K562 (cell line): Measurements from ENCODE around the gene CDC42EP3. TPM values are rescaled to one million over a fixed set of nuclear protein-coding genes. Genes with fewer than 3 reads are reported as not detected.

ENCODE experiments used
- CREB1 ChIP-seq, 2 experiments: sonication (generic) in 1 of 2; formaldehyde crosslinking in 1 of 2; IDR thresholded peaks; 2 replicates each; pipeline versions ENCODE4 v1.6.1 to v1.8.0; 2012 to 2022; ENCODE audit warnings: inconsistent platforms in 1 of 2, mild to moderate bottlenecking in 1 of 2, missing genetic modification reagents in 1 of 2, moderate library complexity in 1 of 2
- EP300 ChIP-seq: IDR thresholded peaks from 2 replicates; pipeline ENCODE4 v1.6.1; 2012; ENCODE audit warnings: low read length, improper control_type of control experiment
- ESRRA ChIP-seq: fragments of 450-650 bp; IDR thresholded peaks from 2 replicates; pipeline ENCODE4 v1.6.1; 2014; ENCODE audit warnings: low read depth, mild to moderate bottlenecking, moderate library complexity, borderline replicate concordance
- GATA2 ChIP-seq: sonication (generic); formaldehyde crosslinking; IDR thresholded peaks from 2 replicates; pipeline ENCODE4 v1.4.0; 2020; ENCODE audit warnings: mild to moderate bottlenecking, missing genetic modification reagents
- MTA2 ChIP-seq: fragments of 450-650 bp; IDR thresholded peaks from 2 replicates; pipeline ENCODE4 v1.6.1; 2016; ENCODE audit warnings: low read depth
- NELFE ChIP-seq: IDR thresholded peaks from 2 replicates; pipeline ENCODE4 v1.6.1; 2011; ENCODE audit warnings: mild to moderate bottlenecking; ENCODE audit not compliant: insufficient read depth, insufficient read length
- NR2C1 ChIP-seq, 2 experiments: fragments of 450-650 bp; IDR thresholded peaks; 2 replicates each; pipeline ENCODE4 v1.6.1; 2017; ENCODE audit warnings: mild to moderate bottlenecking in 2 of 2, antibody characterized with exemption in 1 of 2, inconsistent platforms in 1 of 2, missing compliant biosample characterization in 1 of 2, missing genetic modification characterization in 1 of 2
- NRF1 ChIP-seq, 2 experiments: fragments of 450-650 bp; IDR thresholded peaks in 1 of 2; conservative IDR thresholded peaks in 1 of 2; 2 replicates each; pipeline ENCODE4 v1.6.1; 2014; ENCODE audit warnings: mild to moderate bottlenecking in 2 of 2
- ZNF586 ChIP-seq: fragments of 450-650 bp; formaldehyde crosslinking; conservative IDR thresholded peaks from 2 replicates; pipeline ENCODE4 v1.4.0; 2020; ENCODE audit warnings: mild to moderate bottlenecking, moderate library complexity
- ZNF695 ChIP-seq: fragments of 450-650 bp; formaldehyde crosslinking; IDR thresholded peaks from 2 replicates; pipeline ENCODE4 v1.4.0; 2020; ENCODE audit warnings: mild to moderate bottlenecking, moderate library complexity
- polyA plus RNA-seq, 8 experiments: library from polyadenylated mRNA; depleted of rRNA in 4 of 8; stranded (reverse) in 5 of 8; unstranded in 3 of 8; fragments of >200 nt; fragmentation: Nextera tagmentation in 2 of 8; fragmentation: Illumina TruSeq in 1 of 8; extraction: Ambion mirVana in 2 of 8; extraction: Trizol in 1 of 8; gene quantifications; 2 replicates each; pipeline versions ENCODE4 v1.2.1 to v1.2.3, GENCODE V29; 2011 to 2014; ENCODE audit warnings: inconsistent platforms in 1 of 8, missing spikeins in 1 of 8
- total RNA-seq, 7 experiments: library from RNA; depleted of rRNA in 6 of 7; stranded (reverse); fragments of >200 nt in 6 of 7; fragmentation: Illumina TruSeq in 2 of 7; extraction: Trizol in 2 of 7; gene quantifications; 2 replicates each; pipeline versions ENCODE4 v1.2.1 to v1.2.3, GENCODE V29; 2011 to 2021; ENCODE audit warnings: low replicate concordance in 1 of 7
- TF ChIP-seq, protein P1 (sequence below): fragments of 200-800 bp; sonication (Bioruptor generic); IDR thresholded peaks from 2 replicates; pipeline ENCODE4 v1.6.1; 2016; ENCODE audit warnings: missing genetic modification characterization, missing compliant biosample characterization
- TF ChIP-seq, protein P2 (sequence below), 2 experiments: fragments of 450-650 bp; IDR thresholded peaks; 2 replicates each; pipeline ENCODE4 v1.6.1; 2016
- TF ChIP-seq, protein P3 (sequence below): sonication (generic); formaldehyde crosslinking; IDR thresholded peaks from 2 replicates; pipeline ENCODE4 v1.8.1; 2023; ENCODE audit warnings: mild to moderate bottlenecking, missing genetic modification reagents
- TF ChIP-seq, protein P4 (sequence below): sonication (generic); formaldehyde crosslinking; IDR thresholded peaks from 2 replicates; pipeline ENCODE4 v1.8.0; 2022; ENCODE audit warnings: missing genetic modification reagents, mild to moderate bottlenecking, borderline replicate concordance
- TF ChIP-seq, protein P5 (sequence below): fragments of 250-450 bp; sonication (Bioruptor Pico); IDR thresholded peaks from 2 replicates; pipeline ENCODE4 v1.8.0; 2021; ENCODE audit warnings: mild to moderate bottlenecking, moderate library complexity

Gene CDC42EP3
- total and polyA plus RNA-seq, 9 of the 15 experiments (the other 6 are each of a cell fraction or from before 2014, with no cell fraction given) = 0.72 to 6.4 (median 2.0) TPM

DNA sequence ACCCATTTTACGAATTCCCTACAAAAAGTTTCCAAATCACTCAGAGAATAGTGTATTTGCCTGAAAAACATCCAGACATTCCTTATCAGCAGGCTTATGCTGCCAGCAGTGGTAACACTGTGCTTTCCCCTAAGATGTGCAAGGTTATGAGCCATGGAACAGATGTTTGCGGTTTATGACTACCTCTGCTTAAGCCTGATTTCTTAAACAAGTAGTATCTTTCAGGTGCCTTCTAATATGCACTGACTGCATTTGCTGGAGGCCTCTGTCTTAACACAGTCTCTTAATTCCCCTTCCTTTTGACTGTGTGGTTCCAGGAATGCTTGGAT is 54.8 kb downstream of the CDC42EP3 start (continued):
- TF ChIP-seq, protein P1, sequence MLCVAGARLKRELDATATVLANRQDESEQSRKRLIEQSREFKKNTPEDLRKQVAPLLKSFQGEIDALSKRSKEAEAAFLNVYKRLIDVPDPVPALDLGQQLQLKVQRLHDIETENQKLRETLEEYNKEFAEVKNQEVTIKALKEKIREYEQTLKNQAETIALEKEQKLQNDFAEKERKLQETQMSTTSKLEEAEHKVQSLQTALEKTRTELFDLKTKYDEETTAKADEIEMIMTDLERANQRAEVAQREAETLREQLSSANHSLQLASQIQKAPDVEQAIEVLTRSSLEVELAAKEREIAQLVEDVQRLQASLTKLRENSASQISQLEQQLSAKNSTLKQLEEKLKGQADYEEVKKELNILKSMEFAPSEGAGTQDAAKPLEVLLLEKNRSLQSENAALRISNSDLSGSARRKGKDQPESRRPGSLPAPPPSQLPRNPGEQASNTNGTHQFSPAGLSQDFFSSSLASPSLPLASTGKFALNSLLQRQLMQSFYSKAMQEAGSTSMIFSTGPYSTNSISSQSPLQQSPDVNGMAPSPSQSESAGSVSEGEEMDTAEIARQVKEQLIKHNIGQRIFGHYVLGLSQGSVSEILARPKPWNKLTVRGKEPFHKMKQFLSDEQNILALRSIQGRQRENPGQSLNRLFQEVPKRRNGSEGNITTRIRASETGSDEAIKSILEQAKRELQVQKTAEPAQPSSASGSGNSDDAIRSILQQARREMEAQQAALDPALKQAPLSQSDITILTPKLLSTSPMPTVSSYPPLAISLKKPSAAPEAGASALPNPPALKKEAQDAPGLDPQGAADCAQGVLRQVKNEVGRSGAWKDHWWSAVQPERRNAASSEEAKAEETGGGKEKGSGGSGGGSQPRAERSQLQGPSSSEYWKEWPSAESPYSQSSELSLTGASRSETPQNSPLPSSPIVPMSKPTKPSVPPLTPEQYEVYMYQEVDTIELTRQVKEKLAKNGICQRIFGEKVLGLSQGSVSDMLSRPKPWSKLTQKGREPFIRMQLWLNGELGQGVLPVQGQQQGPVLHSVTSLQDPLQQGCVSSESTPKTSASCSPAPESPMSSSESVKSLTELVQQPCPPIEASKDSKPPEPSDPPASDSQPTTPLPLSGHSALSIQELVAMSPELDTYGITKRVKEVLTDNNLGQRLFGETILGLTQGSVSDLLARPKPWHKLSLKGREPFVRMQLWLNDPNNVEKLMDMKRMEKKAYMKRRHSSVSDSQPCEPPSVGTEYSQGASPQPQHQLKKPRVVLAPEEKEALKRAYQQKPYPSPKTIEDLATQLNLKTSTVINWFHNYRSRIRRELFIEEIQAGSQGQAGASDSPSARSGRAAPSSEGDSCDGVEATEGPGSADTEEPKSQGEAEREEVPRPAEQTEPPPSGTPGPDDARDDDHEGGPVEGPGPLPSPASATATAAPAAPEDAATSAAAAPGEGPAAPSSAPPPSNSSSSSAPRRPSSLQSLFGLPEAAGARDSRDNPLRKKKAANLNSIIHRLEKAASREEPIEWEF (CRISPR knock-in tag) = no peak
- TF ChIP-seq CREB1 (IDR thresholded peaks at IDR 0.05) (0 out of 2 replicates have a peak, but pooled peaks have one; percentile 20), CREB1 (CRISPR knock-in tag; IDR thresholded peaks at IDR 0.05) (no peak), NR2C1 (IDR thresholded peaks at IDR 0.05) (no peak), NR2C1 (tag; IDR thresholded peaks at IDR 0.05) (no peak), NELFE (no peak), ZNF695 (CRISPR knock-in tag) (no peak), ESRRA (peak; percentile 53; the same call in 1 of the 2 replicates), GATA2 (CRISPR knock-in tag) (peak; percentile 86), MTA2 (peak; percentile 77), ZNF586 (no peak), EP300 (peak; percentile 18; the same call in 1 of the 2 replicates), NRF1 (conservative IDR thresholded peaks at IDR 0.05 in 1 of 2, IDR thresholded peaks at IDR 0.05 in 1 of 2) (no peak)
- TF ChIP-seq, protein P2, sequence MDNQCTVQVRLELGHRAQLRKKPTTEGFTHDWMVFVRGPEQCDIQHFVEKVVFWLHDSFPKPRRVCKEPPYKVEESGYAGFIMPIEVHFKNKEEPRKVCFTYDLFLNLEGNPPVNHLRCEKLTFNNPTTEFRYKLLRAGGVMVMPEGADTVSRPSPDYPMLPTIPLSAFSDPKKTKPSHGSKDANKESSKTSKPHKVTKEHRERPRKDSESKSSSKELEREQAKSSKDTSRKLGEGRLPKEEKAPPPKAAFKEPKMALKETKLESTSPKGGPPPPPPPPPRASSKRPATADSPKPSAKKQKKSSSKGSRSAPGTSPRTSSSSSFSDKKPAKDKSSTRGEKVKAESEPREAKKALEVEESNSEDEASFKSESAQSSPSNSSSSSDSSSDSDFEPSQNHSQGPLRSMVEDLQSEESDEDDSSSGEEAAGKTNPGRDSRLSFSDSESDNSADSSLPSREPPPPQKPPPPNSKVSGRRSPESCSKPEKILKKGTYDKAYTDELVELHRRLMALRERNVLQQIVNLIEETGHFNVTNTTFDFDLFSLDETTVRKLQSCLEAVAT (IDR thresholded peaks at IDR 0.05) = peak in 1 of 2 experiments; percentile 87; a peak in 2 of 4 replicates
- TF ChIP-seq, protein P3, sequence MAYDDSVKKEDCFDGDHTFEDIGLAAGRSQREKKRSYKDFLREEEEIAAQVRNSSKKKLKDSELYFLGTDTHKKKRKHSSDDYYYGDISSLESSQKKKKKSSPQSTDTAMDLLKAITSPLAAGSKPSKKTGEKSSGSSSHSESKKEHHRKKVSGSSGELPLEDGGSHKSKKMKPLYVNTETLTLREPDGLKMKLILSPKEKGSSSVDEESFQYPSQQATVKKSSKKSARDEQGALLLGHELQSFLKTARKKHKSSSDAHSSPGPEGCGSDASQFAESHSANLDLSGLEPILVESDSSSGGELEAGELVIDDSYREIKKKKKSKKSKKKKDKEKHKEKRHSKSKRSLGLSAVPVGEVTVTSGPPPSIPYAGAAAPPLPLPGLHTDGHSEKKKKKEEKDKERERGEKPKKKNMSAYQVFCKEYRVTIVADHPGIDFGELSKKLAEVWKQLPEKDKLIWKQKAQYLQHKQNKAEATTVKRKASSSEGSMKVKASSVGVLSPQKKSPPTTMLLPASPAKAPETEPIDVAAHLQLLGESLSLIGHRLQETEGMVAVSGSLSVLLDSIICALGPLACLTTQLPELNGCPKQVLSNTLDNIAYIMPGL (CRISPR knock-in tag) = no peak
- TF ChIP-seq, protein P4, sequence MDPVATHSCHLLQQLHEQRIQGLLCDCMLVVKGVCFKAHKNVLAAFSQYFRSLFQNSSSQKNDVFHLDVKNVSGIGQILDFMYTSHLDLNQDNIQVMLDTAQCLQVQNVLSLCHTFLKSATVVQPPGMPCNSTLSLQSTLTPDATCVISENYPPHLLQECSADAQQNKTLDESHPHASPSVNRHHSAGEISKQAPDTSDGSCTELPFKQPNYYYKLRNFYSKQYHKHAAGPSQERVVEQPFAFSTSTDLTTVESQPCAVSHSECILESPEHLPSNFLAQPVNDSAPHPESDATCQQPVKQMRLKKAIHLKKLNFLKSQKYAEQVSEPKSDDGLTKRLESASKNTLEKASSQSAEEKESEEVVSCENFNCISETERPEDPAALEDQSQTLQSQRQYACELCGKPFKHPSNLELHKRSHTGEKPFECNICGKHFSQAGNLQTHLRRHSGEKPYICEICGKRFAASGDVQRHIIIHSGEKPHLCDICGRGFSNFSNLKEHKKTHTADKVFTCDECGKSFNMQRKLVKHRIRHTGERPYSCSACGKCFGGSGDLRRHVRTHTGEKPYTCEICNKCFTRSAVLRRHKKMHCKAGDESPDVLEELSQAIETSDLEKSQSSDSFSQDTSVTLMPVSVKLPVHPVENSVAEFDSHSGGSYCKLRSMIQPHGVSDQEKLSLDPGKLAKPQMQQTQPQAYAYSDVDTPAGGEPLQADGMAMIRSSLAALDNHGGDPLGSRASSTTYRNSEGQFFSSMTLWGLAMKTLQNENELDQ (CRISPR knock-in tag) = no peak
- TF ChIP-seq, protein P5, sequence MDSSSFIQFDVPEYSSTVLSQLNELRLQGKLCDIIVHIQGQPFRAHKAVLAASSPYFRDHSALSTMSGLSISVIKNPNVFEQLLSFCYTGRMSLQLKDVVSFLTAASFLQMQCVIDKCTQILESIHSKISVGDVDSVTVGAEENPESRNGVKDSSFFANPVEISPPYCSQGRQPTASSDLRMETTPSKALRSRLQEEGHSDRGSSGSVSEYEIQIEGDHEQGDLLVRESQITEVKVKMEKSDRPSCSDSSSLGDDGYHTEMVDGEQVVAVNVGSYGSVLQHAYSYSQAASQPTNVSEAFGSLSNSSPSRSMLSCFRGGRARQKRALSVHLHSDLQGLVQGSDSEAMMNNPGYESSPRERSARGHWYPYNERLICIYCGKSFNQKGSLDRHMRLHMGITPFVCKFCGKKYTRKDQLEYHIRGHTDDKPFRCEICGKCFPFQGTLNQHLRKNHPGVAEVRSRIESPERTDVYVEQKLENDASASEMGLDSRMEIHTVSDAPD = no peak
